K562 (cell line): ENCODE results near the gene PPIE. TPM values are rescaled to one million over a fixed set of nuclear protein-coding genes. Genes with fewer than 3 reads are reported as not detected.

Experiments
- ATAC-seq: fragments of 200-7000 bp; cut with Tn5 transposase; 3 replicates; pipeline ENCODE4 v1.9.1; 2020; ENCODE audit warnings: moderate library complexity
- BruUV-seq: library from RNA; stranded (reverse); fragments of 400-500 nt; replicated peaks from 2 replicates; lab custom pipeline; 2021; lab: Mats Ljungman, UMichigan
- CTCF ChIA-PET: fragments of 300-600 bp; formaldehyde crosslinking; extraction: SDS; loops from one replicate; lab custom pipeline; 2021; ENCODE audit warnings: low intra/inter-chr PET ratio; lab: Yijun Ruan, JAX
- POLR2A ChIA-PET: fragments of 300-600, 350-650 bp; sonication (Branson Sonifier 250); formaldehyde crosslinking; extraction: SDS; loops from one replicate; lab custom pipeline; 2021; ENCODE audit warnings: antibody characterized with exemption, inconsistent platforms; lab: Yijun Ruan, JAX
- DNase-seq, 4 experiments: peaks; one replicate each; pipeline versions ENCODE4 v3.0.0 to v3.0.0-alpha.2; 2011 to 2018; ENCODE audit warnings: low spot score in 3 of 4, mixed read lengths in 3 of 4; ENCODE audit errors: extremely low read depth in 1 of 4
- FAIRE-seq: peaks from 2 replicates; lab custom pipeline; 2011; peaks lifted over from hg19 to GRCh38; lab: Jason Lieb, UNC
- H2AFZ ChIP-seq: 2 replicates; pipeline ENCODE4 v1.6.0; 2011; ENCODE audit warnings: low read depth, low read length, control low read depth, inconsistent platforms
- H3K27ac ChIP-seq: fragments of 200-600 bp; 3 replicates; pipeline ENCODE4 v1.8.0; 2011; ENCODE audit warnings: low read depth, mild to moderate bottlenecking, control low read depth, inconsistent platforms, low read length, moderate library complexity, mixed read lengths; ENCODE audit errors: extremely low read depth
- H3K27me3 ChIP-seq, 2 experiments: fragments of 300-600 bp in 1 of 2; 2 replicates in 1 of 2; 3 replicates in 1 of 2; pipeline versions ENCODE4 v1.6.0 to v1.8.0; 2011; ENCODE audit warnings: inconsistent platforms in 2 of 2, low read length in 2 of 2, mild to moderate bottlenecking in 1 of 2, mixed read lengths in 1 of 2, moderate library complexity in 1 of 2; ENCODE audit not compliant: control insufficient read depth in 2 of 2, insufficient read depth in 2 of 2
- H3K36me3 ChIP-seq: fragments of 300-600 bp; 3 replicates; pipeline ENCODE4 v1.8.0; 2011; ENCODE audit warnings: mild to moderate bottlenecking, low read length, inconsistent platforms; ENCODE audit not compliant: control insufficient read depth, insufficient read depth
- H3K4me1 ChIP-seq, 2 experiments: fragments of 200-600 bp in 1 of 2; replicated peaks in 1 of 2; 2 replicates in 1 of 2; 3 replicates in 1 of 2; pipeline versions ENCODE4 v1.5.1 to v1.8.0; 2011; ENCODE audit warnings: inconsistent platforms in 2 of 2, low read length in 2 of 2, mild to moderate bottlenecking in 1 of 2, mixed read lengths in 1 of 2, moderate library complexity in 1 of 2; ENCODE audit not compliant: control insufficient read depth in 2 of 2, insufficient read depth in 2 of 2
- H3K4me2 ChIP-seq: 2 replicates; pipeline ENCODE4 v1.6.1; 2011; ENCODE audit warnings: low read length, control low read depth, inconsistent platforms, mixed read lengths; ENCODE audit not compliant: insufficient read depth
- H3K4me3 ChIP-seq: fragments of 200-600 bp; sonication (generic), shearing (Covaris generic); 2 replicates; pipeline ENCODE4 v1.5.1; 2016; ENCODE audit warnings: control low read depth, inconsistent platforms
- H3K79me2 ChIP-seq: fragments of 200-600 bp; 3 replicates; pipeline ENCODE4 v1.8.0; 2011; ENCODE audit warnings: low read length, inconsistent platforms; ENCODE audit not compliant: control insufficient read depth, insufficient read depth
- H3K9ac ChIP-seq, 2 experiments: 2 replicates each; pipeline versions ENCODE4 v1.6.0 to v1.6.1; 2011; ENCODE audit warnings: low read depth in 2 of 2, low read length in 2 of 2, control low read depth in 1 of 2, inconsistent platforms in 1 of 2, mild to moderate bottlenecking in 1 of 2, mixed read lengths in 1 of 2; ENCODE audit not compliant: insufficient read depth in 1 of 2
- H3K9me1 ChIP-seq: one replicate; pipeline ENCODE4 v1.6.0; 2011; ENCODE audit warnings: inconsistent platforms, mild to moderate bottlenecking, low read length, moderate library complexity; ENCODE audit not compliant: control insufficient read depth, insufficient read depth
- H3K9me3 ChIP-seq: replicated peaks from 2 replicates; pipeline ENCODE4 v1.5.1; 2011; ENCODE audit warnings: low read depth, low read length, inconsistent platforms; ENCODE audit not compliant: control insufficient read depth, insufficient read depth
- H4K20me1 ChIP-seq: replicated peaks from 2 replicates; pipeline ENCODE4 v1.6.1; 2011; ENCODE audit warnings: low read length, inconsistent platforms, mixed read lengths; ENCODE audit not compliant: control insufficient read depth, insufficient read depth
- HSF4 ChIP-seq: fragments of 250-450 bp; sonication (Bioruptor Pico); IDR thresholded peaks from 2 replicates; pipeline ENCODE4 v2.1.2; 2022; ENCODE audit warnings: mild to moderate bottlenecking, moderate library complexity, borderline replicate concordance
- PRDM10 ChIP-seq: fragments of 450-650 bp; IDR thresholded peaks from 2 replicates; pipeline ENCODE4 v1.6.1; 2018; ENCODE audit not compliant: partially characterized antibody
- RAD21 ChIP-seq, 2 experiments: fragments of 250-450 bp in 1 of 2; fragments of 450-650 bp in 1 of 2; sonication (Bioruptor Pico) in 1 of 2; formaldehyde crosslinking in 1 of 2; IDR thresholded peaks in 1 of 2; conservative IDR thresholded peaks in 1 of 2; 2 replicates each; pipeline versions ENCODE4 v1.4.0 to v1.8.0; 2020 to 2022; ENCODE audit warnings: mild to moderate bottlenecking in 2 of 2, moderate library complexity in 1 of 2
- TSC22D4 ChIP-seq: fragments of 450-650 bp; IDR thresholded peaks from 2 replicates; pipeline ENCODE4 v1.6.1; 2016; ENCODE audit warnings: missing genetic modification characterization, missing biosample characterization, control low read depth
- in situ Hi-C: fragments of 300-500 bp; cut with MboI; formaldehyde crosslinking; loops from 4 replicates; pipeline ENCODE4 v1.15.0; 2018; ENCODE audit warnings: inconsistent platforms, mixed read lengths
- intact Hi-C: fragments of 100-400 bp; cut with micrococcal nuclease; formaldehyde crosslinking; loops from 2 replicates; pipeline ENCODE4 v1.14.2; 2022
- polyA plus RNA-seq, 8 experiments: library from polyadenylated mRNA; depleted of rRNA in 4 of 8; stranded (reverse) in 5 of 8; unstranded in 3 of 8; fragments of >200 nt; fragmentation: Nextera tagmentation in 2 of 8; fragmentation: Illumina TruSeq in 1 of 8; extraction: Ambion mirVana in 2 of 8; extraction: Trizol in 1 of 8; gene quantifications; 2 replicates each; pipeline versions ENCODE4 v1.2.1 to v1.2.3, GENCODE V29; 2011 to 2014; ENCODE audit warnings: inconsistent platforms in 1 of 8, missing spikeins in 1 of 8
- total RNA-seq, 7 experiments: library from RNA; depleted of rRNA in 6 of 7; stranded (reverse); fragments of >200 nt in 6 of 7; fragmentation: Illumina TruSeq in 2 of 7; extraction: Trizol in 2 of 7; gene quantifications; 2 replicates each; pipeline versions ENCODE4 v1.2.1 to v1.2.3, GENCODE V29; 2011 to 2021; ENCODE audit warnings: low replicate concordance in 1 of 7

Gene PPIE
- total and polyA plus RNA-seq, 9 of the 15 experiments (the other 6 are each of a cell fraction or from before 2014, with no cell fraction given) = 75.4 to 444 (median 131) TPM

GRCh38 chr1:39721664-39722063 lies 17.0 kb upstream of the PPIE start:
- no peak for DNase-seq
- Histone ChIP-seq H3K79me2 (no peaks in the 10 kb centered on the region), H2AFZ (no peak overlapping the region), H3K27ac (no peak overlapping the region), H3K9me3 (no peaks in the 10 kb centered on the region), H3K36me3 (no peaks in the 10 kb centered on the region), H3K4me2 (no peak overlapping the region), H3K4me1 (no peaks in the 10 kb centered on the region), H3K4me3 (no peak overlapping the region), H3K27me3 (peaks cover 4 to 5% of the 10 kb centered on the region in 2 experiments; a peak in 2 of 5 replicates), H3K9ac (no peak overlapping the region), H4K20me1 (no peaks in the 10 kb centered on the region), H3K9me1 (no peaks in the 10 kb centered on the region)
- ChIA-PET POLR2A (interaction anchor here (0.9 kb wide), 1 partner anchor 45 kb away, joined by 4 read pairs; no protein-coding TSS in a partner anchor), CTCF (interaction anchor here (2.7 to 3.1 kb wide), 2 partner anchors 20 to 116 kb away, joined by 22 to 28 read pairs; no protein-coding TSS in a partner anchor)
- no peak for FAIRE-seq
- ATAC-seq = peak; percentile 54; the same call in 2 of the 3 replicates
- TF ChIP-seq PRDM10 = no peak
- TF ChIP-seq HSF4 (CRISPR knock-in tag) = no peak
- no peak for TF ChIP-seq TSC22D4 (tag)
- no peak for TF ChIP-seq RAD21 (CRISPR knock-in tag; conservative IDR thresholded peaks at IDR 0.05 in 1 of 2, IDR thresholded peaks at IDR 0.05 in 1 of 2)
- no TSS peak for BruUV-seq
- in situ Hi-C loops = loop anchor here (5.0 kb wide), 1 partner anchor 124 kb away; no protein-coding TSS in a partner anchor
- intact Hi-C loops = loop anchor here (5.0 kb wide), 1 partner anchor 49 kb away; the partner anchor contains the start of gene NT5C1A
